ENCODE measurements around the gene MYH11.

The MYH11 gene

GRCh38 chr16:15654591-15654990 lies 202.2 kb downstream of the MYH11 start:
- DNase-seq: no peak

DNA sequence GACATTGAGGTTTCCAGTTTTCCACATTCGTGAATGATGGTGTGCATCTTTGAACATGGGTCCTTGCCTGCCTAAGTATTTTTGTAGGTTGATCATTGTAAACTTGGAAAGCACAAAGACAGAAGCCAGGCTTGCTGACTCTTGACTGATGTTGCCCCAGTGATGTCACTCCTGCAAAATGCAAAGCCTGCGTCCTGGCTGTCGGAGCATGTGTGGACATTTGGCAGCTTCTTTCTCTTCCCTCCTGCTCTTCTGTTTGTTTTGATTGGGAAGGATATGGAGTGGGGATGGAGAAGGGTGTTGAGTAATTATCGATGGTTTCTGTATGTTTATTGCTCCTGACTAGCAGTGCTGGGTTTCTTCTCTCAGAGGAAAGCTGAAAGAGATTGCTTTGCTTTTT lies 203.6 kb downstream of the MYH11 start:
- DNase-seq: no peak

All from NCI-H2171 (cell line).